GM19035 (cell line): ENCODE measurements around the gene PHF1.
A peak's percentile ranks its signal among the peaks of the same experiment; 100 is the strongest.

Experiments
- ATAC-seq: cut with Tn5 transposase; IDR thresholded peaks from one replicate; pipeline ENCODE4 v1.9.1; 2021; ENCODE audit not compliant: unreplicated experiment

PHF1 gene

GRCh38 chr6:33417128-33417902 is 6.5 kb downstream of the PHF1 start:
- ATAC-seq: no peak

GRCh38 chr6:33417903-33418689 is 7.3 kb downstream of the PHF1 start, which contains the start of gene CUTA:
Gene CUTA, minus strand, starts transcription at chr6:33418107. Its CDS starts 107 bp downstream, at chr6:33418000.
- ATAC-seq: peak; percentile 88

GRCh38 chr6:33418690-33419291 is 8.0 kb downstream of the PHF1 start:
- ATAC-seq: no peak

- ATAC-seq: no peak
Observed at GRCh38 chr6:33419580-33420490, 9.0 kb downstream of the PHF1 start, which contains the start of gene SYNGAP1. Gene SYNGAP1, plus strand, starts transcription at chr6:33420065. Its CDS starts 200 bp downstream, at chr6:33420265.

- ATAC-seq: no peak
Observed at GRCh38 chr6:33420491-33421343, 9.9 kb downstream of the PHF1 start.

- ATAC-seq: no peak
Observed at GRCh38 chr6:33421344-33421643, 10.5 kb downstream of the PHF1 start.

- no peak for ATAC-seq
Observed at GRCh38 chr6:33423777-33424176, 13.0 kb downstream of the PHF1 start.

- no peak for ATAC-seq
Observed at GRCh38 chr6:33424855-33425667, 14.2 kb downstream of the PHF1 start.

GRCh38 chr6:33425668-33426577 is 15.1 kb downstream of the PHF1 start:
- ATAC-seq: no peak

GRCh38 chr6:33426590-33427511 is 16.0 kb downstream of the PHF1 start:
- no peak for ATAC-seq

- no peak for ATAC-seq
Observed at GRCh38 chr6:33427585-33428223, 16.9 kb downstream of the PHF1 start.

- ATAC-seq: no peak
Observed at GRCh38 chr6:33428224-33428965, 17.6 kb downstream of the PHF1 start.

GRCh38 chr6:33428966-33429749 is 18.3 kb downstream of the PHF1 start:
- ATAC-seq: no peak

GRCh38 chr6:33429750-33430052 is 18.9 kb downstream of the PHF1 start:
- ATAC-seq: no peak

GRCh38 chr6:33430334-33430733 is 19.5 kb downstream of the PHF1 start:
- no peak for ATAC-seq
